ENCODE results near the gene IGFBP4.
A peak's percentile ranks its signal among the peaks of the same experiment; 100 is the strongest.

IGFBP4 gene

DNA sequence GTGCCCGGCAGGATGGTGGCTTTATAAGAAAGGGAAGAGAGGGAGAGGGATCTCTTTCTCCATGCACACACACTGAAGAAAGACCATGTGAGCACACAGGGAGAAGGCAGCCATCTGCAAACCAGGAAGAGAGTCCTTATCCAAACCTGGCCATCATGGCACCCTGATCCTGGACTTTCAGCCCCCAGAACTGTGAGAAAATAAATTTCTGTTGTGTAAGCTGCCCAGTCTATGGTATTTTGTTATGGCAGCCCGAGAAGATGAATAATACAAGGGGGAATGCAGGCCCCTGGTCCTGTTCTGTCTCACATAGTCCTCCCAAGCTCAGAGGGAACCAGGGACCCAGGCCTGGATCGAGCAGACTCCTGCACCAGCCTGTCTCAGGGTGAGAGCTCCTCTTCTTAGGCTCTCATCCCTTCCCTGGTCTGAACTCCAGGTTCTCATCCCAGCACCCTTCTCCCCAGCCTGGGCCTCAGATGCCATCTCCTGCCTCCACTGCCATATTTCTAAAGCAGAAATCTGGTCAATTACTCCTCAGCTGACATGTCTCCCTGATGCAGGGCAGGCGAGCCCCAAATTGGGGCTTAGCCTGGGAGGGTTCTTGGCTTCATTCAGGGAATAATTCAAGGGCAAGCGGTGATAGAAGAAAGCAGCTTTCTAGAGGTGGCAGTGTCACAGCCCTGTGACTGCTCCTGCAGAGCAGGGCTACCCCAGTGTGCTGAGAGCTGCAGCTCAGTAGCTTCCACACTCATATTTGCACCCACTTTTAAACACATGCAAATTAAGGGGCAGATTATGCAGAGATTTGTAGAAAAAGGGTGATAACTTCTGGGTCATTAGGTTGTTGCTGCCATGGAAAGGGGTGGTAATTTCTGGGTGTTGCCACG is 28.8 kb downstream of the IGFBP4 start:
- DNase-seq (ENCODE audit: low read depth, low spot score), result no peak

- no peak for DNase-seq (ENCODE audit: low read depth, low spot score)
Measured at GRCh38 chr17:40472733-40473452, 29.6 kb downstream of the IGFBP4 start.

- no peak for DNase-seq (ENCODE audit: low read depth, low spot score)
Measured at GRCh38 chr17:40473573-40474365, 30.5 kb downstream of the IGFBP4 start.

DNA sequence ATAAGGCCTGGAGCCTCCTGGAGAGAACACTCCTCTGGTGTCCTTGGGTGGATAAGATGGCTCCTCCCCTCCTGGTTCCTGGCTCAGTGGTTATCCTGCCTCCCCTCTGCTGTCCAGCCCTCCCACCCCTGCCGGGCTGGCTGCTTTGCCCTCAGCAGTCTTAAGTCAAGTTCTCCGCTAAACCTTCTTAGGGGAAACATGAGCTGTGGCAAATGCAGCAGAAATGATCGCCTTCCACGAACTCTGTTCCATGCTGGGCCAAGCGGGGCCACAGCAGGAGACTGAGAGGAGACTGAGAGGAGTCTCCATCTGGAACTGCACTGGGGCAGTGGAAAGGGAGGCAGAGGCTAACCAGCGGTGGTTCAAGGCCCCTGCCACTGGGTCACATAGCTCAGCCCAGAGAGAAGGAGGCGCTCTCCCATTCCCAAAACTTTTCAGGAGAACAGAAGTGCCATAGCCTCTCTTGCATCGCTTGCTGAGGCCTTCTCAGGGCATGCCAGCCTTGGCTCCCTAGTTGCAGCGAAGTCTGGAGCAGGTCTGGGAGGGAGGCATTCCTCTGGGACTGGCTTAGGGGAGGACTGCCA is 31.3 kb downstream of the IGFBP4 start:
- DNase-seq (ENCODE audit: low read depth, low spot score), result no peak

DNA sequence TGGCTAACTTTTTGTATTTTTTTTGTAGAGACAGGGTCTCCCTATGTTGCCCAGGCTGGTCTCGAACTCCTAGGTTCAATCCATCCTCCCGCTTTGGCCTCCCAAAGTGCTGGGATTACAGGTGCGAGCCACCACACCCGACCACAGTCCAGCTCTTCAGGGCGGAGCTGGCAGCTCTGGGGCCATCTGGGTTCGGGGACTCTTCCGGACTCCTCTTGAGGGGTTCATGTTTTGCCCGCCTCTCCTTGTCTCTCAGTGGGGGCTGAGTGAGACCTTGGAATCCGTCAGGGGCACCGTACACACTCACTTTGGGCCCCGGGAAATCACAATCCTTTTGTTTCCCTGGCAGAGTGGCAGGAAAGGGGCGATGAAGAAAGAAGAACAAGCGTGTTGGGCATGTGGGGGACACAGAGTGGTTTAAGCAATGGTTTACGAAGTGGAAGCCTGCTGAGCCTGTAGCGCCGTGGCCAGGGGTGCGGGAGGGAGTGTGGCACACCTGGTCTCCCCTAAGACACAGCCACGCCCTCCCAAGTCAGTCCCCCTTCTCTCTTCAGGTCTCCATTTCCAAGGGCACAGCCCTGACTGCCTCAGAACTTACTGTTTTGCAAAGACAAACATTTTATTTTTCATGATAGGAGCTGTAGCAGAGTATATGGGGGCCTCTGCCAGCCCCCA is 32.1 kb downstream of the IGFBP4 start:
- DNase-seq (ENCODE audit: low read depth, low spot score), result no peak

- DNase-seq (ENCODE audit: low read depth, low spot score), result no peak
Measured at GRCh38 chr17:40477796-40478195, 34.5 kb downstream of the IGFBP4 start.

- no peak for DNase-seq (ENCODE audit: low read depth, low spot score)
Measured at GRCh38 chr17:40478486-40478885, 35.2 kb downstream of the IGFBP4 start.

DNA sequence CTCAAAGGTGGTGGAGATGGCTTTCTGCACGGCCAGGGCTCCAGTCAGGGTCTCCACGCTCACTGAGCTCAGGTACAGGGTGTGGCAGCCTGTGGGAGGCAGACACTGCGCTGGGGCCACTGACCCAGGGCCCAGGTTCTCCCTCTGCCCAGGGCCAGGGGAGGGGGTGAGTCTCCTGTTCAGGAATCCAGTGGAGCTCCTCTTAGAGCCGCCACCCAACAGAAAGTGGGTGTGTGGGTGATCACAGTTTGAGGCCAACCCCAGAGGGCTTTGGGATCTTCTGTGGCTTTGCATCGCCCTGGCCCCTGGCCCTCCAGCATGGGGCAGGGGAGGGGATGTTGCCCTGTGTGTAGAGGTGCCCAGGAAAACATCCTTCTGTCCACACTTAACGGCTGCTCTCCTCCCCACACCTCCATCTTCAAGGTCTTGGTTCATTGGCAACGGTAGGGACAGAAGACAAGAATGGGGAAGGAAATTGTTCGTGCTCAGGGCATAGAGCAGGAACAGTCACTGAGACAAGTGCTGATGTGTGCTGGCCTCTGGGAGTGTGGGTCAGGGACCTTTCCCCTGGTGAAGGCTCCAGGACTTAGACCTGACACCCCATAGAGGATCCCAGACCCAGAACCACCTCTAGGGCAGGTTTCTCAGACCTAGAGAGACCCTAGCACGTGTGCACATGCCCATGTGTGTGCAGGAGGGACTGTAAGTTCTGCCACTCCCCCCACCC is 36.7 kb downstream of the IGFBP4 start:
- no peak for DNase-seq (ENCODE audit: low read depth, low spot score)

- DNase-seq (ENCODE audit: low read depth, low spot score), result no peak
Measured at GRCh38 chr17:40480501-40481003, 37.3 kb downstream of the IGFBP4 start.

DNA sequence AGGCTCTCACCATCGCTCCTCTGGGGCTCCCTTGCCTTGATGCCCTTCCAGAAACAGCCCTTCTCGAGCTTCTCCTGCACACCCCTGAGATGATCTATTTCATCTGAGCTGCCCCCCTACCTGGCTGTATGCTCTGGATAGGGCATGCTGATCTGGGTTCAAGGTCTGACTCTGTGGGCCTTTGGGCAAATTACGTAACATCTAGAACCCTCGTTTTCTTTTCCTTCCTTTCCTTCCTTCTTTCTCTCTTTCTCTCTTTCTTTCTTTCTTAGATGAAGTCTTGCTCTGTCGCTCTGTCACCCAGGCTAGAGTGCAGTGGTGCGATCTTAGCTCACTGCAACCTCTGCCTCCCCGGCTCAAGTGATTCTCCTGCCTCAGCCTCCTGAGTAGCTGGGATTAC is 37.9 kb downstream of the IGFBP4 start:
- no peak for DNase-seq (ENCODE audit: low read depth, low spot score)

- DNase-seq (ENCODE audit: low read depth, low spot score), result no peak
Measured at GRCh38 chr17:40482722-40483121, 39.5 kb downstream of the IGFBP4 start.

DNA sequence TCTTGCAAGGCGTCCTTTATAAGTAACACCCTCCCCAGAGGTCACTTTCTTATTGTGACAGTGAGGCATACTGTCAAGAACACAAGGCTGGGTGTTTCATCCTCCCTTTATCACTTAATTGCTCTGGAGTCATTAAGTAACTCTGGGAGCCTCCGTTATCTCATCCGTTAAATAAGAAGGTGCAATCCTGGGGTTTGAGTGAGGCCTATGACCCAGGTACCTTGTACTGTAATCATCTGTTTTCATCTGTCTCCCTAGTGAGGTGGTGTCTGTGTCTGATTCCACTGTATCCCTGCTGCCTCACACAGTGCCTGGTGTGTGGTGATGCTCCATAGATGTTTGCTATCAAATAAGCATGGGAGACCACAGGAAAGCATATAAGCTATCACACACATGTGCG is 40.4 kb downstream of the IGFBP4 start:
- DNase-seq (ENCODE audit: low read depth, low spot score), result no peak

DNA sequence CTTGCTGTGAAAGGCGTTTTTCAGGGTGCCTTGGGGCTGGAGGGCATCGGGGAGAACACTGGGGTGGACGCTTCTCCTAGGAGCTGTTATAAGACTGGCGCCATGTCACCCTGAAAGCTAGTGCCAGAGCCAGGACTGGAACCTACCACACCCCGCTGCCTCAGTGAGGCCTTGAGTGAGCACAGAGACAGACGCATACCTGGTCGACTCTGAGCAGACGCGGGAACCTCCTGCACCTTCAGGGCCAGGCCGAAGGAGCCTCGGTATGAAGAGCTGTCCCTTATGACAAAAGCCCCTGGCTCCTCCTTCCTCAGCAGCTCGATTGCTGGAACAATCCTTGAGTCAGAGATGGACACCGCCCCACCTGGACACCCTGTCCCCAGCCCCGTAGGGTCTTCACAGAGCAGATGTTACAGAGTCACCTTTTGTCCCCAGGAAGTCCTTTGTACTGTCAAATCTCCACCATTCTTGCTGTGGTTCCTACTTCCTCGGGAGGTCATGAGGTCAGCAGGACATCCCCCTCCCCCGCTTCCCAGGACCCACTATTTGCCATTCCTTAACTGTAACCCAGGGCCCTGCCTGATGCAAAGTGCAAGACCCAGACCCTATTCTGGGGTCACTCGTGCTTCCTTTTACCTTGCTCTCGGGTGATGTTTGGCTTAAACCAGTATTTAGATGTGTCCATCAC is 41.2 kb downstream of the IGFBP4 start:
- no peak for DNase-seq (ENCODE audit: low read depth, low spot score)

DNA sequence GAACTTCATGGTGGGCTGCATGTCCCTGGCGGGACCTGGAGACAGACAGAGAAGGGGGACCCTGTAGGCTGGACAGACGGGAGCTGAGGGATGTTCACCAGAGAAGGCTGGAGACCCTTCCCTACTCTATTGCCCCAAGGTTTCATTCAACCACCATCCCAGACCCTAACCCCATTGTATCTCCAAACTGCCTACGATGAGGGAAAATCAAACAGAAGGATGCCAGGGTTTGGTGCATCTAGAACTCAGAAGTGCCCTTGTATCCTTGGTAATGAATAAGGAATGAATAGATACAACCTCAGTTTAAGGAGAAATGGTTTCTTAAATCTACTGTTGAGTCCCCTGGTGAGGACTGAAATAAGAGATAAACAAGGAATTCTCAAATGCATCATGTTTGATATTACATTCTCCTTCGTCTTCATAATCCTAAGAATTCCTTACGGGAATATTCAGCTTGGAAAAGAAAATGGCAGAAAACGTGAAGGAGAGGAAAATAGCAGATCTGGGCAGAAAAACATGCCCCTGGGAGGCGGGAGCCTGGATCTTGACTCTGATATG is 41.8 kb downstream of the IGFBP4 start:
- no peak for DNase-seq (ENCODE audit: low read depth, low spot score)

DNA sequence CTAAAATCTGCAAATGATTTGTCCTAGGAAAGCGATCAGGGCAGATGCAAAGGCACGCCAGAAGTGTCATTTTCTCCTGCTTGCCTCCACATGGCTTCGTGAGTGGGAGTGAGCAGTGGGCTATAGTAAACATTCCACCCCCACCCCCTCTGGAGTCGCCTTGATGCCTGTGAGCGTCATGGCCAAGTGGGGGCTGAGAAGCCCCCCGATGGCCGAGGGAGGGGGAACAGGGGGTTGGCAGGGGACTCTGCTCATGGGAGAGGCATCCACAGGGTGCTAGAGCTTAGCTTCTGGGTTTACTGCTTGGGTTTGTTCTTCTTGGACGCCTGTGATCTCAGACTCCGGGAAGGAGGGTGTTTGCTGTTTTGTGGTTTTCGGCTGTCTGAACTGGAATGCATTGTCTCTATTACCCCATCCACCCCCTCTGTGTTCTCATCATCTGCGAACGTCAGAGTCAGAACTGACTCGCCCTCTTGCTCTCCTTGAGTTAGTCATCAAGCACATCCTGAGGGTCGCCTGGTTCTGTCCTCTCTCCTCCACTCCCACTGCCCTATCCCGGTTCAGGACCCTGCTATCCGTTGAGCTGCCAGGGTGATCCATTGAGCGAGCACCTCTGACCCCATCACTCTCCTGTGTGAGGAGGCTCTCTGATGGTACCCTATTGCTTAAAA is 42.7 kb downstream of the IGFBP4 start:
- DNase-seq (ENCODE audit: low read depth, low spot score), result peak; percentile 99

DNA sequence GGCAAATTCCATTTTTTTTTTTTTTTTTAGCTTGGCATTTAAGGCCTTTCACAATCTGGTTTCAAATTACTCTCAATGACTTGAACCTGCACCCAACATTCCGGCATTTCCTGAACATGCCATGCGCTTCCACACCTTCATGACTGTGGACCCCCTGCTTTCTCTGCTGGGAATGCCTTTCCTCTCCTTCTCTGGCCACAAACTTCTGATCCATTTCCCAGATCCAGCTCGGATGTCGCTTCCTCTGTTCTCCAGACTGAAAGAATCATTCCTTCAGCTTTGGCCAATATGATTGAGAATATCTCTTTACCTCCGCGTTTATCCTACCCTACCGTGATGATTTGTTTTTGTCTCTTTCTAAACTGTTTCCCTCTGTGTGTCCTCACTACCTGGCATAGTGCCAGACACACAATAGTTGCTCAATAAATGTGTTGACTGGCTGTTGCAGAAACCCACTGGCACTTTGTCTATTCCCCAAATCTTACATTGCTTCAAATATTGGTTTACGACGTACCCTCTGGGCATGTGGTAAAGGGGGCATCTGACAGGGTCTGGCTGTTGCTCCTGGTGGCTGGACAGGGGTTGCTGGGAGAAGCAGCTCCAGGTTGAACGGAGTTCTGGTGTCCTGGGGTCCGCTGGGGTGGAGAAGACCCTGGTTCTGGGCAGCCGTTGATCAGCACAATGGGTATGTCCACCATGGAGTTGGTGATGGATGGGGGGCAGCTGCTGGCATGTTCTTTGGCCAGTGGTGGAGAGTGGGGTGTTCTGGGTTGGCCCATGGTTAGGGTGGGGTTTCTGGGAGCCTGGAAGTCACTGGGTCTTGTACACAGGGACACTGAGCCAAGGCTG is 43.5 kb downstream of the IGFBP4 start:
- no peak for DNase-seq (ENCODE audit: low read depth, low spot score)

DNA sequence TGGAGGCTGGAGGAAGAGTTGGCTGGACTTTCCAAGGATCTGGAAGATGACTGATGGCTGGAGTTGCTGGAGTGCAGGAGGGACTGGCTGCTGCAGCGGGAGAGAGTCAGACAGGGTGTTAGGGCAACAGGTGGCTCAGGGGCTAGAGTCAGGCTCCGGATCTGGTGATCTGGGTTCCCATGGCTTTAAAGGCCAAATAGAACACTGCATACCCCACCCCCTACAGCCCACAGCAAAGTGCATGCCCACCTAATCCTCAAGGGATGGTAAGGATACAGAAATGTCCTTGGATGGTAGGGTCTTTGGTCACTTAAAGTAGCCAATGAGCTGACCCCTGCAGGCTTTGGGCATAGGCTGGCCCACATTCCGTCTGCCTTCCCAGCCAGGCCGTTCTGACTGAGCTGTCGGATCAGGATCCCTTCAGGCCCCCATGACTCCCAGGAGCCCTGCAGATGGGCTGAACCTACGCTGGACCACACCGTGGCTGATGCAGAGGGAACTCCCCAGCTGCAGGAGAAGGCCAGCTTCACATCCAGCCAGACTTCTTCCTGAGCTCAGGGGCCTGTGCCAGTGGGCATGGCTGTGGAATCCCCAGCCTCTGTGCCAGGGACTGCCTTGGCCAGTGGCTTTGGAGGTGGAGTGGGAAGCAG is 44.2 kb downstream of the IGFBP4 start:
- no peak for DNase-seq (ENCODE audit: low read depth, low spot score)
